LHCN-M2 (cell line): Measurements from ENCODE around the gene TENM4. TPM values are rescaled to one million over a fixed set of nuclear protein-coding genes. Genes with fewer than 3 reads are reported as not detected.

ENCODE experiments used
- DNase-seq: peaks from one replicate; pipeline ENCODE4 v3.0.0-alpha.2; 2012; ENCODE audit warnings: low read depth
- total RNA-seq: library from RNA; depleted of rRNA; stranded (reverse); fragments of >200 nt; gene quantifications from 2 replicates; pipeline ENCODE4 v1.2.3, GENCODE V29; 2014

TENM4 gene
- total RNA-seq, 1 experiment from 2014 or later = 0.06 TPM

GRCh38 chr11:79182794-79183193 lies 258.0 kb downstream of the TENM4 start:
- DNase-seq = no peak

GRCh38 chr11:79179087-79179486 lies 261.7 kb downstream of the TENM4 start:
- no peak for DNase-seq

- no peak for DNase-seq
Observed at GRCh38 chr11:79174045-79175008, 266.5 kb downstream of the TENM4 start.

GRCh38 chr11:79173615-79174014 lies 267.2 kb downstream of the TENM4 start:
- DNase-seq = peak; percentile 3

GRCh38 chr11:79170321-79170720 lies 270.5 kb downstream of the TENM4 start:
- DNase-seq = no peak

- DNase-seq = no peak
Observed at GRCh38 chr11:79168530-79169110, 272.2 kb downstream of the TENM4 start.

GRCh38 chr11:79167510-79168188 lies 273.2 kb downstream of the TENM4 start:
- DNase-seq = no peak

GRCh38 chr11:79165908-79166307 lies 274.9 kb downstream of the TENM4 start:
- DNase-seq = no peak

GRCh38 chr11:79160791-79161403 lies 279.9 kb downstream of the TENM4 start:
- DNase-seq = no peak

GRCh38 chr11:79159657-79160450 lies 281.0 kb downstream of the TENM4 start:
- no peak for DNase-seq

GRCh38 chr11:79157738-79158137 lies 283.1 kb downstream of the TENM4 start:
- DNase-seq = no peak

GRCh38 chr11:79156031-79156430 lies 284.8 kb downstream of the TENM4 start:
- no peak for DNase-seq

GRCh38 chr11:79155237-79155636 lies 285.6 kb downstream of the TENM4 start:
- DNase-seq = no peak

- no peak for DNase-seq
Observed at GRCh38 chr11:79152511-79152910, 288.3 kb downstream of the TENM4 start.

GRCh38 chr11:79151396-79151795 lies 289.4 kb downstream of the TENM4 start:
- no peak for DNase-seq

- no peak for DNase-seq
Observed at GRCh38 chr11:79150966-79151365, 289.9 kb downstream of the TENM4 start.

GRCh38 chr11:79150320-79150719 lies 290.5 kb downstream of the TENM4 start:
- no peak for DNase-seq

GRCh38 chr11:79147731-79148130 lies 293.1 kb downstream of the TENM4 start:
- DNase-seq = no peak

- no peak for DNase-seq
Observed at GRCh38 chr11:79147011-79147410, 293.8 kb downstream of the TENM4 start.

- DNase-seq = no peak
Observed at GRCh38 chr11:79139900-79140299, 300.9 kb downstream of the TENM4 start.

GRCh38 chr11:79129702-79130101 lies 311.1 kb downstream of the TENM4 start:
- DNase-seq = no peak
